GM20431 (cell line): ENCODE data around the gene VCAM1.
"Not testable (repeated sequence)": the region's sequence is repeated elsewhere in the genome, so short reads cannot be mapped to it uniquely, and the experiment has no call there.

Experiments used
- in situ Hi-C: fragments of 300-500 bp; cut with MseI, MboI; formaldehyde crosslinking; loops from one replicate; pipeline ENCODE4 v1.15.0; 2020; ENCODE audit warnings: low sequenced_read_pairs; ENCODE audit not compliant: unreplicated experiment

The VCAM1 gene, protein sequence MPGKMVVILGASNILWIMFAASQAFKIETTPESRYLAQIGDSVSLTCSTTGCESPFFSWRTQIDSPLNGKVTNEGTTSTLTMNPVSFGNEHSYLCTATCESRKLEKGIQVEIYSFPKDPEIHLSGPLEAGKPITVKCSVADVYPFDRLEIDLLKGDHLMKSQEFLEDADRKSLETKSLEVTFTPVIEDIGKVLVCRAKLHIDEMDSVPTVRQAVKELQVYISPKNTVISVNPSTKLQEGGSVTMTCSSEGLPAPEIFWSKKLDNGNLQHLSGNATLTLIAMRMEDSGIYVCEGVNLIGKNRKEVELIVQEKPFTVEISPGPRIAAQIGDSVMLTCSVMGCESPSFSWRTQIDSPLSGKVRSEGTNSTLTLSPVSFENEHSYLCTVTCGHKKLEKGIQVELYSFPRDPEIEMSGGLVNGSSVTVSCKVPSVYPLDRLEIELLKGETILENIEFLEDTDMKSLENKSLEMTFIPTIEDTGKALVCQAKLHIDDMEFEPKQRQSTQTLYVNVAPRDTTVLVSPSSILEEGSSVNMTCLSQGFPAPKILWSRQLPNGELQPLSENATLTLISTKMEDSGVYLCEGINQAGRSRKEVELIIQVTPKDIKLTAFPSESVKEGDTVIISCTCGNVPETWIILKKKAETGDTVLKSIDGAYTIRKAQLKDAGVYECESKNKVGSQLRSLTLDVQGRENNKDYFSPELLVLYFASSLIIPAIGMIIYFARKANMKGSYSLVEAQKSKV

GRCh38 chr1:100719490-100719889, at the start of gene VCAM1:
VCAM1 (plus strand) TSS chr1:100719742; CDS start chr1:100719861, 119 bp downstream.
- in situ Hi-C loops, result no loop called here

DNA sequence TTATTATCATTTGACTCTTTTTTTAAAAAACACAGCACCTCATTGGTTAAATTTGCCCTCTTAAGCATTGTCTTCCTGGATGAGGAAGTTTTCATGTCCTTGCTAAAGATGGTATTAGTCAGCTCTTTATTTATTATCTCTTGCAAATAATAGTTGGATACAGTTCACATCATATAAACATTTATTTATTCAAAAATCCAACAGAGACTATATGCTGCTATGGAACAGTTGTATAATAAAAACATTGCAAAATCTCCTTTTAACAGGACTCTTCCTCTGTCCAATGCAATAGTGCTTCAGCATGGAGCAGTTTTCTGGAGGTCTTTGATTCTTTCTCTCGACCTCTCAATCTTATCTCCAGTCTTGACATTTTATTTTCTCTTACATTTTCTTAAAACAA, 49.5 kb upstream of the VCAM1 start:
- in situ Hi-C loops, result no loop called here

GRCh38 chr1:100671601-100672000, 47.9 kb upstream of the VCAM1 start:
- in situ Hi-C loops, result no loop called here

DNA sequence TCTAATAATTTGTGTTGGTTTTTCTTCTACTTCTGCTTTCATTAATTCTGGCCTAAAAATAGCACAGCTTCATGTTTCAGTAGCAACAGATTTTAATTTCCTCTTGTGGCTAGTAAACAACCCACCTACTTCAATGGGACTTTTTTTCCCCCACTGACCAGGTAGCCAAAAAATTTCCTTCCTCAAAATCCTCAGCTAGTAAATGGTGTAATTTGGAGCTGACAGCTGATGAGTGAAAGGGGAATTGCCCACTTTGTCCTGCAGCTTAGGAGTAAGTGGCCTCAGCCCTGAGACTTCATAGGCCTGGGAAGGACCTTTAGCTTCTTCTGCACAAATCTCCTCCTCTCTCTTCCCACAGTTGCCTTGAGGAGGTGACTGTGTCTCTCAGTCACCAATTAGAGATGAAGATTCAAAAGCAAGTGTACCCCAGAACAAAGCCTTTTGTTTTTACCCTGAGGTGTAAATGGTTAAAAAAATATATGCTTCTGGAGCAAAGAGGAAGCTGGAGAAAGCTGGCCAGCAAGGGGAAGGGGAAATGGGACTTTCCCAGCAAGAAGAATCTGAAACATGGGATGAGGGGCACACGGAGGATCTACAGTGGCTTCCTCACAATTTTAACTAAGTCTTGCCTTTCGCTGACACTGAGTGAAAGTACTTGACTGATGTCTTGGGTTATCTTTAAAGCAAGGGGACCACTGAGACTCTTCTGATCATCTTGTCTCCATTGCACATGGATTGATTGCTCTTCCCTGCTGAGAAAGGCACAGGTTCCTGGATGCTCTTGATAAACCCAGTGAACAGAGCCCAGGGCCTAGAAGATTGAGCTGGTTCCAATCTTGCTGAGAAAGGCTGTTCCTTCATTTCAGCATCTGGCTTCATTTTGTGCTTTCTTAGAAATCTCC, 35.8 kb upstream of the VCAM1 start:
- in situ Hi-C loops, result no loop called here

DNA sequence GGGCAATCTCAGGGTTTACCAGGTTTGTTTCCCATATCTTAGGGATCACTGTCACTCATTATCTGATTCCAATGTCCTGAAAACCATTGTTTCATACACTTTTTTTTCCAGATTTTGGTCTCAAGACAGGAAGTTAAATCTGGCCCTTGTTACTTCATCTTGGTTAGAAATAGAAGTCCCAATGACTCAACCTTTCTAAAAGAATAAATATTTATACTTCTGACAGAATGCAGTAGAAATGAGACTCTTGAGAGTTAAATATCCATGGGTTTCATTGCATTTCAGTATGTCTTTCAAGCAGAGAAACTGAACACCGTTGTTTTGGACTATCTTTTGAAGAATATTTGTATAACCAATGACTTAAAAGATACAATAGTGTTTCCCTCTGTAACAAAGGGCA, 19.8 kb upstream of the VCAM1 start:
- in situ Hi-C loops, result no loop called here

- in situ Hi-C loops, result no loop called here
These were observed 19.0 kb upstream of the VCAM1 start for GRCh38 chr1:100700586-100700985.

DNA sequence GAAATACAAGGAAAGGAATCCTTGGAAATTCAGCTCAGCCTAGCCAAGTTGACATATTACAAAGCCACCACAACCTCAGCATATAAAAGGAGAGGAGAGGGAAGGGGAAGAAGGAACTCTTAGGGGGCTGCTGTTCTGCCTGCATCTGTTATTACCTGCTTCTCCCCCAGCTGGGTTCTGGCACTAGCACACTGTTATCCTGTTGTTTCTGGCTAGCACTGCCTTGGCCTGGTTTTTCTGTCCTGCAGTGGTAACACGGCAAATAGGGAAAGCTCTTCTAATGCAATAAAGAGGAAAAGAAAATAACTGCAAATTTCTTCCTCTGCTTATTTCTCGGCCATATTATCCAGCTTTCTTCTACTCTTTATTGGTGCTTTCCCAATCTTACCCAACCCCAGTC, 16.5 kb upstream of the VCAM1 start:
- in situ Hi-C loops, result no loop called here

DNA sequence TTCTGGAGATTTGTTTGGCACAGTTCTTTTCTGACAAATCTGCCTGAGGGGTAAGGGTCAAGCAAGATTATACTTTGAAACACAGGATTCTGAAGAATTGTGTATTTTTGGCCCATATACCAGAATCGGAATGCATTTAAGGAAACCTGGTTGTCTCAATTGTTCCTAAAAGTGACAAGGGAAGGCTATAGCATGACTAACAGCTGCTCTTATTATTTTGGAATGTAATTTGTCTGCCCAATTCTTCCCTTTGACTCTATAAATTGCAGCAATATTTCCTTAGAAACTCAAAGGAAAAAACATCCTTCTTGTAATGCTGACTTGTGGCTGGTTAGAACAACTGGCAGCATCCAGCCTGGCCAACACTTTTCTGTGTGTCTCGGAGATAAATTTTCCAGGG, 15.8 kb upstream of the VCAM1 start:
- in situ Hi-C loops, result no loop called here

GRCh38 chr1:100704473-100704872, 15.1 kb upstream of the VCAM1 start:
- in situ Hi-C loops, result no loop called here

DNA sequence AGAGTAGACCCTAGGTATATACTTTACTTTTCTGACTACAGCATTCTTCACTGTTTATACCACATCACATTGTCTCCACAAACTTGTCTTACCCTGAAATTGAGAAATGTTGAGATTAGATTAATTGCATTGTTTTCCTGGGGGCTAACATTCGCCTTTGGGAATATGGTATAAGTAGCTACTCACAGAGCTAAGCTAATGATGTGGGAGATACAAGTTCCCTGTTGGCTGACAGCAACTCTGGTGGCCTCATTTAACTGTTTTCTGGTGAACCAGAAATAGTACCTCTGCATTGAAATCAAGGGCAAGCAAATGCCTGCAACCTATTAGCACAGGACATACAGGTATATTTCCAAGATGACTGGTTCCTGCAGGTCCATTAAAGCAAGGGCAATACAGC, 13.2 kb upstream of the VCAM1 start:
- in situ Hi-C loops, result no loop called here

DNA sequence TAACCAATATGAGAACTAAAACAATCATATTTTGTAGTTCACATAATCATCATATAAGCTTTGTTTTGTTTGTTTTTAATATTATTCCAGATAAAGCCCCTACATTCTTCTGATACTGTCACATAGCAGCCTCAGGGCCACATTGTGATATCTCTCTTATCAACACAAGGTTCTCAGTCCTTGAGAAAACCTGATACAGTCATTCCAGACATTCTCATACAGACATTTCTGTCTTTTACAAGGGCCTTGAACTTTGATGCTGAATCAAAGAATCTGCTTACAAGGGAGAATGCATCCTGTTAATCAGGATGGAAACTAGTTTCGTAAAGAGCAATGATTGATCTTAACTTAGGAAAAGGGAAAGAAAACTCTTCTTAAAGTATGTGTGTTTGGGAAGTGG, 12.7 kb upstream of the VCAM1 start:
- in situ Hi-C loops, result no loop called here

DNA sequence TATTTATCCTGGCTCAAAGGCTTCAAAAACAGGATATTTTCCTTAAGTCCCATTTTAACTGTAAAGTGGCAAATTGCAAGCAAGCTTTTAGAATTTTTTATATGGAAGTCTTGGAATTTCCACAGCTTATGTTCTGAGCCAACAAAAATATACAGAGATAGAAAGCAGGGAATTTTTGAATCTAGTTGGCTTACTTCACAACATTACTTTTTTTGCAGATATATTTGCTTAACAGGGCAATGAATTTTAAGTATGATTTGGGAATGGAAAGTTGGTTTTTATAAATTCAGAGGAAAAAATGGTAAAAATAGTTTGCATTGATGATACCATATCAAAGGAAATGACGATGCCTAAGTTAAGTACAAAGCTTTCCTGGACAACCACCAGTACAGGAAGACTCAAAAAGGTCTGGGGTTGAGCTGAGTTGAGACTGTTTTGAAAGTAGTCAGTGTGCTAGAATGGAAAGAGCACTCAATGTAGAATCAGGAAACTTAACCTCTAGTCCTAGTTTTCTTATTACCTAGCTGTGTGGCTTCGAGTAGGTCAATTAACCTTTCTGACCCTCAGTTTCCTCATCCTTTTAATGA, 11.0 kb upstream of the VCAM1 start:
- in situ Hi-C loops, result no loop called here

GRCh38 chr1:100710906-100711682, 8.4 kb upstream of the VCAM1 start:
- in situ Hi-C loops, result no loop called here

GRCh38 chr1:100713027-100713426, 6.5 kb upstream of the VCAM1 start:
- in situ Hi-C loops, result not testable (repeated sequence)

DNA sequence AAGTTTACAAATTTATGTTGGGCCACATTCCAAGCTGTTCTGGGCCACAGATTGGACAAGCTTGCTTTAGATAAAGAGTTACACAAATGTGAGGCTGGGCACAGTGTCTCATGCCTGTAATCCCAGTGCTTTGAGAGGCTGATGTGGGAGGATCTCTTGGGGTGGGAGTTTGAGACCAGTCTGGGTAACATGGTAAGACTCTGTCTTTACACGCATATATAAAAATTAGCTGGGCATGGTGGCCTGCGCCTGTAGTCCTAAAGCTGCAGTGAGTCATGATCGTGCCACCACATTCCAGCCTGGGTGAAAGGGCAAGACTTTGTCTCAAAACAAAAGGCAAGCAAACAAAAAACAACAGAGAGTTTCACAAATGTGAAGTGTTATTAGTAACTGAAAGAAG, 5.9 kb upstream of the VCAM1 start:
- in situ Hi-C loops, result no loop called here

- in situ Hi-C loops, result no loop called here
These were observed 4.9 kb upstream of the VCAM1 start for GRCh38 chr1:100714599-100714998.

- in situ Hi-C loops, result no loop called here
These were observed 2.3 kb upstream of the VCAM1 start for GRCh38 chr1:100717218-100717617.

DNA sequence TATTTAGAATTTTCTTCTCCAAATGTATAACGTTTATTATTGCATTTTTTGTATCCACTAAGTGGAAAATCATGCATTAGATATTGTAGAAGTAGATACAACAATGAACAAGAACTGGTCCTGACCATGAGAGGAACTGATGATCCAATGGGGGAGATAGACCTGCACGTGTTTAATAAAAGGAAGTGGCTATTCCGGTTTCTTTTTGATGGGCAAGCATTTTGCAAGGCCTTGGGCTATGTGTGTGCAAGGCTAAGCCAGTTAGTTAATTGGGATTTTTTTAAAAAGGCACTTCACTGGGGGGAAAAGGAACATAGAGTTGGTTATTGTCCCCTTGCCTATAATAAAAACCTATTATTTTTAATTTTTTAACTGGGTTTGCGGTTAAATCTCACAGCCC, 961 bp upstream of the VCAM1 start:
- in situ Hi-C loops, result no loop called here

- in situ Hi-C loops, result no loop called here
These were observed 559 bp downstream of the VCAM1 start for GRCh38 chr1:100720101-100720500.
